Activated CD4-positive, alpha-beta T cell treated with anti-CD3 and anti-CD28 coated beads for 4 hours (primary cell): ENCODE data around the gene LUC7L2.
"Not testable (repeated sequence)": the region's sequence is repeated elsewhere in the genome, so short reads cannot be mapped to it uniquely, and the experiment has no call there.

Experiments
- DNase-seq, 2 donors: peaks; one replicate each; pipeline ENCODE4 v3.0.0-alpha.2; 2020

Gene LUC7L2

DNA sequence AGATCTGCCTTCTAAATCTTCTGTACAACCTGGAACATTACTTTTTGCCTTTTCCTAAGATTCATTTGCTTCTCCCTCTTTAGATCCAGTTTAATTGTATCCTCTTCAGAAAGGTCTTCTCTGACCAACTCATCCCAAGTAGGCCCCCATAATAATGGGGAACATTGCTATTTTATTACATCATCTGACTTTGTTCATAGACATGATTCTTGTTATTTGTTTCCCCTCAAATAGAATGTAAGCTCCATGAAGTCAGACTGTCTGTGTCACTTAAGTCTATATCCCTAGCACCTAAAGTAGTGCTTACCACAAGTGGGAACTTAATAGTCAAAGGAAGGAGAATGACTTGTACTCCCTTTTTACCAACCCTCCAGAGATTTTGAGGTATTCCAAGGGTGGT is 37.5 kb downstream of the LUC7L2 start:
- no peak for DNase-seq

DNA sequence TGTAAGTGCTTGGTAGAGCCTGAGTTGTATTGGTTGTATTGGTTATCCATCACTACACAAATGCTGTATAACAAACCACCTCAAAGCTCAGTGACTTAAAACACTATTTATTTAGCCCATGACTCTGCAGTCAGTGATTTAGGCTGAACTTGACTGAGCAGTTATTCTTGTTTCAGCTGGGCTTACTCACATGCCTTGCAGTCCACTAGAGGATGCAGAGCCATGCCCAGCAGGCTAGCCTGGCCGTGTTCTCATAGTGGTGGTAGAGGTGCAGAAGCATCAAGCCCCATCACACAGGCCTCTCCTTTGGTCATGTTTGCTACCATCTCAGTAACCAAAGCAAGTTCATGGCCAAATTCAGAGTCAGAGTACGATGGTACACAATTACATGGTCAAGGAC is 43.9 kb downstream of the LUC7L2 start:
- DNase-seq: no peak

DNA sequence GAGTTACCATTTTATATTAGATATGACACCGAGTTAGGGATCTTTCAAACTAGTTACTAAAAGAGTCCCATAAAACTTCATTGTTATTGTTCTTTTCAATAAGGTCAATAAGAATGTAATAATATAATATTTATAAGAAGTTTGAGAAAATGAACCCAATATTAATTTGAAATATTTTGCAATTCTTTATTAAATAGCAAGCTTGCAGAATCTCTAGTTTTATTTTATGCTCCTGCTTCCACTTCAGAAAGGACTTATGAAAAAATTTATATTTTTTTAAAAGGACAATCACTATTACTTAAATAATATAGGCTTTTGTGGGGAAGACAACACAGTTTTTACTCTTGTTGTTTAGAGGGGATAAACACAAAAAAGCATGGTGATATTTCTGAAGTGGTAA is 47.9 kb downstream of the LUC7L2 start:
- DNase-seq: no peak

DNA sequence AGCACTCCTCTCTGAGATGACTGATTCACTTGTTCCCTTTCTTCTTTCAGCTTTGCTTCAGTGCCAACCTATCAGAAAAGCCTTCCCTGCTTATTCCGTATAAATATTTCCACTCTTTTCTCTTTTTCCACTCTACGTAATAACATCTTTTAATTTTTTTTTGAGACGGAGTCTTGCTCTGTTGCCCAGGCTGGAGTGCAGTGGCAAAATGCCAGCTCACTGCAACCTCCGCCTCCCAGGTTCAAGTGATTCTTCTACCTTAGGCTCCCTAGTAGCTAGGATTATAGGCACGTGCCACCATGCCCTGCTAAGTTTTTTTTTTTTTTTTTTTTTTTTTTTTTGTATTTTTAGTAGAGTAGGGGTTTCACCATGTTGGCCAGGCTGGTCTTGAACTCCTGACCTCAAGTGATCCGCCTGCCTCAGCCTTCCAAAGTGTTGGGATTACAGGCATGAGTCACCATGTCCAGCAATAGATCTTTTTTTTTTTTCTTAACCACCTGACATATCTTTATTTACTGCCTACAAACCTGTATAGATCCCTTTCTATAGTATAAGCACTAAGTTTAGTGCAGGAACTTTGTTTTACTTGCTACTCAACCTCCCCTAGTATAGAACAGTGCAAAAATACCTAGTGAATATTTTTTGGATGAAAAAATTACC is 55.2 kb downstream of the LUC7L2 start:
- DNase-seq: not testable (repeated sequence)

DNA sequence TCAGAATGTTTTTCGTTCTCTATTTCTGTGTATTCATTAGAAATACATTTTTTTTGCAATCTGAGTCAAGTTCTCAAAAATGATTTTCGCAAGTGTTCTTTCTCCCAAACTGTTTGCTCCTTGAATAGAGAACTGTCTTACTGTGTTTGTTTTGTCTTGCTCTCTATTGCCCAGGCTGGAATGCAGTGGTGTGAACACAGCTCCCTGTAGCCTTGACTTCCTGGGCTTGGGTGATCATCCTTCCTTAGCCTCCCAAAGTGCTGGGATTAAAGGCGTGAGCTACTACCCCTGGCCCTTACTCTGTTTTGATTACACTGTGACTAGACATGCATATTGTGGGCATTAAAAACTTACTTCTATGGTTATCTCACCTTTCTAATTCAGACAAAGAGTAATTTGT is 56.7 kb downstream of the LUC7L2 start:
- no peak for DNase-seq

DNA sequence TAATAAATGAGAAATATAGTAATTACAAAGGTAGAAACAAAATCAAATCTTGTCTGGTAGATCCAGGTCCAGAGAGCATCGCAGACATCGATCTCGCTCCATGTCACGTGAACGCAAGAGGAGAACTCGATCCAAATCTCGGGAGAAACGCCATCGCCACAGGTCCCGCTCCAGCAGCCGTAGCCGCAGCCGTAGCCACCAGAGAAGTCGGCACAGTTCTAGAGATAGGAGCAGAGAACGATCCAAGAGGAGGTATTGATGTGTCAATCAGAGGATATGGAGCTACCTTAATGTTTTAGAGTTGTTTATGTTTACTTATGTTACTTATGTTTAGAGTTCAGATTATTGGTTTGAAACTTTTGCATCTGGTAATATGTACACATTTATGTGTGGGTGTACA is 57.8 kb downstream of the LUC7L2 start:
- no peak for DNase-seq

DNA sequence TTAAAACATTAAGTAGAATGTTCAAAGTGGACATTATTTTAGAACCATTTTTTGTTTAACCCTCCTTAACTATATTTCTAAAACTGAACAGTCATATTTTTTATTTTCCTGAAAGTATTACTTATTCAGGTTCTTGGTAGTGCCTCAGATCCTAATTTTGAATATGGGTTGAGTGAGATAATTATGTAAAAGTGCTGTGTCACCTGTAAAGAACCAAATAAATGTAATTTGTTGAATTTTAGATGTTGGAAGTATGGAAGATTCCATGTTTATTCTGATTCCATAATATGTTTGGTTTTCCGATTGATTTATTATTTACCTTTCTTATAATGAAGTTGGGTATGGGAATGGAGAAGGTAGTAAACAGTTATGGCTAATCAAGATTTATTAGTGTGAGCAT is 61.4 kb downstream of the LUC7L2 start:
- no peak for DNase-seq

DNA sequence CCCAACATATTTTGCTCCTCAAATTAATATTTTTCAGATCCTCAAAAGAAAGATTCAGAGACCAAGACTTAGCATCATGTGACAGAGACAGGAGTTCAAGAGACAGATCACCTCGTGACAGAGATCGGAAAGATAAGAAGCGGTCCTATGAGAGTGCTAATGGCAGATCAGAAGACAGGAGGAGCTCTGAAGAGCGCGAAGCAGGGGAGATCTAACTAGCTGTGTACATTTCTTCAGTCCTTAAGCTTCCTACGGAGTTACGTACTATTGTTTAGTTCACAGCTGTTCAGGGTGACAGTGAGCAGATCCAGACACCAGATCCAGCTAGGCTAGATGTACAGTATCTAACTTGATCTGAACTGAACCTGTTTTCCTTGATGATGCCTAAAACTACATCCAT is 62.4 kb downstream of the LUC7L2 start:
- no peak for DNase-seq

DNA sequence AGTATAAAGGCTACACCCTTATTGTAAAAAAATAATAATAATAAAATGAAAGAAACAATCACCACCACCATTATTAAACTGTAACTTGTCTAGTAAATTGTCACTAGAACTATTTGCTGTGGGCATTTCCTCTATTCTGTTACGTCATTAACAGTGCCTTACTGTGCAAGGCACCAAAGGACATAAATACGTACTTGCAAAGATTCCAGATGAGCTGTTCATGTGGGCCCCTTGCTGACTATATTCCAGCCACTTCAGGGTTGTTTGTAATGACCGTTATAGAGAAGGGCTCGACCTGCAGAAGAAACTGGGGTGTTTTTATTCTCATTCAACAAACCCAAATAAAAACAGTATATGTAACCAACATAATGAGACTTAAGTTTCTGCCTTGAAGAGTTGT is 63.4 kb downstream of the LUC7L2 start:
- DNase-seq: no peak

DNA sequence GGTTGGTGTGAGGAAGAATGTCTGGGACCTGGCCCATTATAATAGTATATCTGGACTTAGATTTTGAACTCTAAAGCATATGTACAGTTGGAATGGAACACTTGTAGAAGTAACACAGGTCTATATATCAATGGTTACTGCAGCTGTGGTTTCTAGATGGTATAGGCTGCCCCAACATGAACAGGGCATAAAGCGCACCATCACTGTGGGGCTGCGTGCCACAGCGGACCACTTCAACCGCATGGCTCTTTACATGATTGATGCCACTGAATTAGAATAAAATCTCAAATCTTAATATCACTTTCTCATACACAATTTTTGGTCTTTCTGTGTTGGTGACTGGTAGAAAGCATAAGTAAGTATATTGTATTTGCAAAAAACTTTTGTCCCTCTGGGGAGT is 64.3 kb downstream of the LUC7L2 start:
- DNase-seq: no peak

DNA sequence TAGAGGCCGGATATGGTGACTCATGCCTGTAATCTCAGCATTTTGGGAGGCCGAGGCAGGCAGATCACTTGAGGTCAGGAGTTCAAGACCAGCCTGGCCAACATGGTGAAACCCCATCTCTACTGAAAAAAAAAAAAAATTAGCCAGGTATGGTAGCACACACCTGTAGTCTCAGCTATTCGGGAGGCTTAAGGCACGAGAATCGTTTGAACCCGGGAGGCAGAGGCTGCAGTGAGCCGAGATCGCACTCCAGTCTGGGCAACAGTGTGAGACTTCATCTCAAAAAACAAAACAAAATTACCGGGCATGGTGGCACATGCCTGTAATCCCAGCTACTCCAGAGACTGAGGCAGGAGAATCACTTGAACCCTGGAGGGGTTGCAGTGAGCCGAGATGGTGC is 66.0 kb downstream of the LUC7L2 start:
- not testable (repeated sequence) for DNase-seq

DNA sequence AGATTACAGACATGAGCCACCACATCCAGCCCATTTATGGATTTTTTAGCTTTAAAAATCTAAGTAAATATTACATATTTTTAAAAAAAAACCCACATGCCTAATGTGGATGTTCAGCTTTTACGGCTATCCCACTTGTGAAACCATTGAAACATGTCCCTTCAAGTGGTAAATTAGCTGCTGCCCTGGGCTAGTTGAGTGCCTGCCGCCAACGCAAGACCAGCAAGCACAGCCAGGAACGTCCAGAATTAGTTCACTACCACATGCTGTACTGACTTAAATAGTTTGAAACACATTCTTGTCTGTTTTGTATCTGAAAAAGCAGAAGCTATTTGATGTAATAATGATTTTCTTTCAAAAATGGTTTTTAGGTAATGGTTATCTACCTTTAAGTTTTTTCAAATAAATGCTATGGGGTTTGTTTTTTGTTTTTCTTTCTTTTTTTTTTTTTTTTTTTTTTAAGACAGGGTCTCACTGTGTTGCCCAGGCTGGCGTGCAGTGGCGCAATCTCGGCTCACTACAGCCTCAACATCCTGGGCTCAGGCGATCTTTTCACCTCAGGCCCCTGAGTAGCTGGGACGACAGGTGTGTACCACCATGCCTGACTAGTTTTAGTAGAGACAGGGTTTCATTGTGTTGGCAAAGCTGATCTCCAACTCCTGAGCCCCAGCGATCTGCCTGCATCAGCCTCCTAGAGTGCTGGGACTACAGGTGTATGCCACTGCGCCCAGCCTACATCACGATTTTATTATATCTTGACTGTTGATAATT is 66.7 kb downstream of the LUC7L2 start:
- no peak for DNase-seq

DNA sequence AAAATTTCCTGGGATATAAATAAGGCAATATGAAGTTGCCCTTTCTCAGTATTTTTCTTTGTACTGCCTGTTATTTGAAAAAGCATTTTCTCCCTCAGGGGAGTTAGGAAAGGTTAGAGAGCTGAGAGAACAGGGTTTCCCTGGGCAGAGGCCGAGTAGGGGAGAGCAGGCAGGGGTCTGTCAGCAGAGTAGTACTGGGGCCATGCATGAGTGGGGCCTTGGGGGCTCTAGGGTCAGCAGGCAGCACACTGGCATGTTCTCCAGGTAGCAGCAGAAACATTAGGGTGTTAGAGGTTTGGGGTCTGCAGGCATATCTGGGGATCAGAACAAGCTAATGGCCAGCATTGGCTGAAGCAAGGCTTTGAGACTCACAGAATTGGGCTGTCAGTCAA is 67.3 kb downstream of the LUC7L2 start:
- no peak for DNase-seq

DNA sequence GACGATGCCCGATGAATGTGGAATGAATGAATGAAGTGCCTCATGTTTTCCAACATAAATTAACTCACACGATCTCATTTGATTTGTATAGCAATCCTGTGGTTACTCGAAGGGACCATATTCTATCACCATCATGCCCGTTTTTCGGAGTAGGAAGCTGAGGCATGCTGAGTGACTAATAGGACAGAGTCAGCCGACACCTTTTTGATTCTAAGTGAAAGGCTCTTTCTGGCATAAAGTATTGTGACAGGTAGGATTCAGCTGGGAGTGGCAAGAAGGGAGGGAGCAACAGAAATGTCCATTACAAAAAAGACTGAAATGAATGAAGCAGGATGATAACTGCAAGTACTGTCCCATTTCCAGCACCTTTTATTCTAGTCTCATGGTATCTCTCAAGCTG is 68.1 kb downstream of the LUC7L2 start:
- DNase-seq: no peak

DNA sequence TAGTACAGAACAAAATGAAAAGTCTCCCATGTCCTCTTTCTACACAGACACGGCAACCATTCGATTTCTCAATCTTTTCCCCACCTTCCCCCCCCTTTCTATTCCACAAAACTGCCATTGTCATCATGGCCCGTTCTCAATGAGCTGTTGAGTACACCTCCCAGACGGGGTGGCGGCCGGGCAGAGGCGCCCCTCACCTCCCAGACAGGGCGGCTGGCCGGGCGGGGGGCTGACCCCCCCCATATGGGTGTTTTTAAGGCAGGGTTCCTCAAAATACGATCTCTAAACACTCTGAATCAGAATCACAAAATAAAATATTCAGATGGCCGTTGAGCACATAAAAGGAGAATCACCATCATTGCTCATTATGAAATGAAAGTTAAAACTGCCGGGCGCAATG is 70.0 kb downstream of the LUC7L2 start:
- DNase-seq: not testable (repeated sequence)

DNA sequence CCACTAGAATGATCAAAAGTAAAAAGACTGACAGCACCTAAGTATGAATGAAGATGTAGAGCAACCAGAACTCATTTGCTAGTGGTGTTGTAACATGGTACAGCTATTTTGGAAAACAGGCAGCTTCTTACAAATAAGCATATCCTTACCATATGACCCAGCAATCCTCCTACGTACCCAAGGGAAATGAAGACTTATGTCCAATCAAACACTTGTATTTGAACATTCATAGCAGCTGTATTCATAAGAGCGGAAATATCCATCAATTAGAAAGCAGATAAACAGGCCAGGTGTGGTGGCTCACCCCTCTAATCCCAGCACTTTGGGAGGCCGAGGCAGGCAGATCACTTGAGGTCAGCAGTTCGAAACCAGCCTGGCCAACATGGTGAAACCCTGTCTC is 70.7 kb downstream of the LUC7L2 start:
- DNase-seq: no peak

DNA sequence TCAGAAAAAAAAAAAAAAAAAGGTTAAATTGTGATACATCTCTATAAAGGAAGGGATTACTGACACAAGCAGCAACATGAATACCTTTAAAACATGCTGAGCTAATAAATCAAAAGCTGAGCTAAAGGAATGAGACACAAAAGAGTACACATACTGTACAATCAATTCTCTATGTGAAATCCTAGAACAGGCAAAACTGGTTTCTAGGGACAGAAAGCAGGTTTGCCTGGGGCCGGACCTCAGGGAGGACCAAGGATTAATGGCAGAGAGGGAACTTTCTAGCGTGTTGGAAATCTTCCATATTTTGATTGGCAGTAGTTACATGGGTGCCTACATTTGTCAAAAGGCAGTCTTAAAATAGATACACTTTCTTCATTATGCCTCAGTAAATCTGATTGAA is 71.3 kb downstream of the LUC7L2 start:
- no peak for DNase-seq

DNA sequence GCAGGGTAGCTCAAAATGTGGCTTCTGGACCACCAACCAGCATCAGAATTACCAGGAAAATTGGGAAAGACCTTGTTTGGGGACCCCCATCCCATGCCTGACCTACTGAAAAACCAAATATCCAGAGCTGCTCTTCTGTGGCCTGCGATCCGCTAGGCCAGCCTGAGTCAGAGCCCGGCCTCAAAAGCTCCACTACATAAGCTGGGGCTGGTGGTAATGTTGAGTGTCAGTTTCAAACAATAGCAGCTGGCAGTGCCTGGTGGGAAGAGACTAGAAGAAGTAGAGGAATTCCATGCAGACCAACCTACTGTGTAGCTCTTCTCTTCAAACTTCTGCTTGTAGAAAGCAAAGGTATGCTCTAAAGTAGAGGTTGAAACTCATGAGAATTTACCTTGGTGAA is 71.8 kb downstream of the LUC7L2 start:
- no peak for DNase-seq

DNA sequence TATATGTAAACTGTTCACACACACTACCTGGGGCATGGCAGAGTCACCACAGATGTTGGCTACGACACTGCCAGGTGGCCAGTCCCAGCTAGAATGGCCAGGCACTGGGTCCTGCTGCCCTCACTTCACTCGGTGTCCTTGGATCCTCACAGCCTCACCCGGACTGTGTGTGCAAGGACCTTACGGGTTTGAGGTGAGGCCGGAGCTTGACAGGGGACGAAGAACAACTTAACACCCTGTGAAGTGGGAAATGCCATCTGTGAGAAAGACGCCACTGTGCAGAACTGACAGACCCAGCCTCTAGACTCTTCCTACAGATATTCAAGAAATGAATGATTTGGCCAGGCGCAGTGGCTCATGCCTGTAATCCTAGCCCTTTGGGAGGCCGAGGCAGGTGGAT is 77.1 kb downstream of the LUC7L2 start:
- no peak for DNase-seq

DNA sequence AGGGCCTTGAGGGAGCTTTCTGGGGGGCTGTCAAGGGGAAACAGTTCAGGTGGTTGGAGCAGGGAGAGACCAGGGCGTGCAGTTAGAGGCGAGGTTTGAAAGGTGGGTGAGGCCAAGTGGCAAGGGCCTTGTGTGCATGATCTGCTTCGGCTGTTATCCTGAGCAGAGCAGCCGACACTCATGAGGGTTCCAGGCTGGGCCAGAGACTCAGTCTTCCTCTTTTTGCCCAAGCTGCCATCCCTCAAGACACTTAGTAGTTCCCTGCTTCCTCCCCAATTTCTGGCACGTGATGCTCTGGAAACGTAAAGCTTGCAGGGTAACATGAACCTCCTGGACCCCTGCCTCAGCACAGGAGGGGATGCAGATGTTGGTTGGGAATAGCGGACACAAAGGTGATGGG is 79.7 kb downstream of the LUC7L2 start:
- no peak for DNase-seq

DNA sequence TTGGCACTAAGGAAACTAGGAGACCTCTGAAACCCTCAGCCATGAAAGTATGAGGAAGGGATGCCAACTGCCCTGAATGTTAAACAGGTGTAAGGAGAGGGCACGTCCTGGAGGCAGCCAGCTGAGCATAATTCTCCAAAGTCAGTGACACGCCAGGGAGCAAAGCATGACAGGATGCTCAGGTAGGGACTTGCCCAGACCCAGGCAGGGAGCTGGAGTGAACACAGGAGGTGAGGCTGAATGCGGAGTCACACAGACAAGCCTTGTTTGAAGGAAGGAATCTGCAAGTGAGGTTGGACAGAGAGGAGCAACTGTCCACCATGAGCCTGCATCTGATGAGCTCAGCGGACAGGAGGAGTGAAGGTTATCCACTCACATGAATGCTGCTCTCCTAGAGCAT is 82.3 kb downstream of the LUC7L2 start:
- no peak for DNase-seq

DNA sequence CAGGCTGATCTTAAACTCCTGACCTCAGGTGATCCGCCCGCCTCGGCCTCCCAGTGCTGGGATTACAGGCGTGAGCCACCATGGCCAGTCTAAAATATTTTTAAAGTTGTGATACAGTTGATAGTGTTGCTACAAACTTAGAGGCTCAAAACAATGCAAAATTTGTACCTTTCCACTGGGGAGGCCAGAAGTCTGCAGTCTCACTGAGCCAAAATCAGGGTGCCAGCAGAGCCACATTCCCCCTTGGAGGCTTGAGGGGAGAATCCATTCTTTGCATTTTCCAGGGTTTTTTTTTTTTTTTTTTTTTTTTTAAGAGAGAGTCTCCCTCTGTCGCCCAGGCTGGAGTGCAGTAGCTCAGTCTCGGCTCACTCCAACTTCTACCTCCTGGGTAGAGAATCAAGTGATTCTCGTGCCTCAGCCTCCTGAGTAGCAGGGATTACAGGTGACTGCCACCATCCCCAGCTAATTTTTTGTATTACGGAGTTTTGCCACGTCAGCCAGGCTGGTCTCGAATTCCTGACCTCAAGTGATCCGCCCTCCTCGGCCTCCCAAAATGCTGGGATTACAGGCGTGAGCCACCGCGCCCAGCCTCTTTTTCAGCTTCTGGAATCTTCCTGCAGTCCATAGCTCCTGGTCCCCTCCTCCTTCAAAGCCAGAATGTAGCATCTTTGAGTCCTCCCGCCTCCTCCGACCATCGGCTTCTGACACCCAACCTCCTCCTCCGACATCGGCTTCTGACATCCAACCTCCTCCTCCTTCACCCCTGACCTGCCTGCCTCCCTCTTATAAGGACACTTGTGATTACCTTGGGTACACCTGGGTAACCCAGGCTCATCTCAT is 86.6 kb downstream of the LUC7L2 start:
- no peak for DNase-seq

DNA sequence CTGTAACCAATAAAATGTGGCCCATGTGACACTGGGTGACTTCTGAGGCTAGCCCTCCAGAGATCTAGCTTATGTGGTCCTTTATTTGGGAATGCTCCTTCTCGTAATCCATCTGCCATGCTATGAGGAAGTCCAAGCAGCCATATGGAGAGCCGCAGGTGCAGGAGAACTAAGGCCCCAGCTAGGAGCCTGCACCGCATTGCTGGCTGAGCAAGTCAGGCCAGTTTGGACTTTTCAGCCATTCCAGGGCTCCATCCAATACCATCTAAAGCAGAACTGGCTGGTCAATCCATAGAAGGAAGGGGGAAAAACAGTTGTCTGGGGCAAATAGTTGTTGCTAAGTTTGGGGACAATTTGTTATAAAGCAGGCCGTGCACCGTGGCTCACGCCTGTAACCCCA is 91.2 kb downstream of the LUC7L2 start:
- DNase-seq: no peak

DNA sequence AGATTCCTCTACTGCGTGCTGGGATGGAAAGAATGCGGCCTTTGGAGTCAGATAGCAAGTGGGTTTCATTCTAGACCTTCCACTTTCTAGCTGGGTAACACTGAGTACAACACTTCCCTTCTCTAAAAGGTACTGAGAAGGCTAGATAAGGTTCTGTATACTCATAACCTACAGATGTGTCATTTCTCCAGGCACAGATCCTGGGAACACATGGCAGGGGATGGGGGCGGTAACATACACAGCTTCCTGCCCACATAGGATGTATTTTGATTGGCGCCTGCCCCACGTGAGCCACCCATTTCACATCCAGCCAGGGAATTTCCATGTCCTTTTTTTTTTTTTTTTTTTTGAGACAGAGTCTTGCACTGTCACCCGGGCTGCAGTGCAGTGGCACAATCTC is 91.9 kb downstream of the LUC7L2 start:
- DNase-seq: no peak
